Upper lobe of right lung (tissue), 1 donor: ENCODE data around the gene C1orf53. TPM values are rescaled to one million over a fixed set of nuclear protein-coding genes. Genes with fewer than 3 reads are reported as not detected.
"Not testable (repeated sequence)": the region's sequence is repeated elsewhere in the genome, so short reads cannot be mapped to it uniquely, and the experiment has no call there.

Experiments
- ATAC-seq: fragments of 200-7000 bp; cut with Tn5 transposase; one replicate; pipeline ENCODE4 v1.9.1; 2020; ENCODE audit warnings: mild to moderate bottlenecking, moderate library complexity
- DNase-seq: peaks from one replicate; pipeline ENCODE4 v3.0.0-alpha.2; 2020
- H3K27ac ChIP-seq: fragments of 200-600 bp; one replicate; pipeline ENCODE4 v1.8.0; 2022
- H3K27me3 ChIP-seq: fragments of 200-600 bp; one replicate; pipeline ENCODE4 v1.8.0; 2022; ENCODE audit warnings: mild to moderate bottlenecking
- H3K36me3 ChIP-seq: fragments of 200-600 bp; one replicate; pipeline ENCODE4 v1.8.0; 2022
- H3K4me1 ChIP-seq: fragments of 200-600 bp; one replicate; pipeline ENCODE4 v1.8.0; 2022
- H3K4me3 ChIP-seq: fragments of 200-600 bp; one replicate; pipeline ENCODE4 v1.8.0; 2022; ENCODE audit warnings: mild to moderate bottlenecking
- H3K9me3 ChIP-seq: fragments of 200-600 bp; one replicate; pipeline ENCODE4 v1.8.0; 2022
- intact Hi-C: fragments of 100-400 bp; cut with DNase I; formaldehyde crosslinking; loops from one replicate; pipeline ENCODE4 v1.11.0; 2022
- long read RNA-seq: library from polyadenylated mRNA; unstranded; transcript quantifications from one replicate; pipeline ENCODE4 v2.0.0, GENCODE V29; 2021
- total RNA-seq: library from RNA; stranded (reverse); fragmentation: NEBNext Ultra II Directional; extraction: Animal tissue kit (Norgen Biotek cat#: 25700); gene quantifications from one replicate; pipeline ENCODE4 v1.2.1, GENCODE V29; 2021
- TF ChIP-seq, protein P1 (sequence below): fragments of 200-600 bp; IDR thresholded peaks from one replicate; pipeline ENCODE4 v1.8.0; 2022; ENCODE audit warnings: antibody characterized with exemption
- donor health status: DM: no; HTN: yes; CAD: no; lungs with severe emphysema.

The C1orf53 gene
- total RNA-seq = 4.0 TPM
- long read RNA-seq, partial matches to known transcripts = 0 of 2 reads
- long read RNA-seq, other reads (novel, unspliced or antisense) = 0 of 2 reads

GRCh38 chr1:197902454-197903195 lies at the start of gene C1orf53:
Gene C1orf53, plus strand, starts transcription at chr1:197902630. Its CDS starts 20 bp downstream, at chr1:197902650.
- H3K27me3 ChIP-seq = peaks cover 33% of the 10 kb centered on the region
- DNase-seq = peak; percentile 95
- H3K4me1 ChIP-seq = peaks cover 7% of the 10 kb centered on the region
- TF ChIP-seq, protein P1, sequence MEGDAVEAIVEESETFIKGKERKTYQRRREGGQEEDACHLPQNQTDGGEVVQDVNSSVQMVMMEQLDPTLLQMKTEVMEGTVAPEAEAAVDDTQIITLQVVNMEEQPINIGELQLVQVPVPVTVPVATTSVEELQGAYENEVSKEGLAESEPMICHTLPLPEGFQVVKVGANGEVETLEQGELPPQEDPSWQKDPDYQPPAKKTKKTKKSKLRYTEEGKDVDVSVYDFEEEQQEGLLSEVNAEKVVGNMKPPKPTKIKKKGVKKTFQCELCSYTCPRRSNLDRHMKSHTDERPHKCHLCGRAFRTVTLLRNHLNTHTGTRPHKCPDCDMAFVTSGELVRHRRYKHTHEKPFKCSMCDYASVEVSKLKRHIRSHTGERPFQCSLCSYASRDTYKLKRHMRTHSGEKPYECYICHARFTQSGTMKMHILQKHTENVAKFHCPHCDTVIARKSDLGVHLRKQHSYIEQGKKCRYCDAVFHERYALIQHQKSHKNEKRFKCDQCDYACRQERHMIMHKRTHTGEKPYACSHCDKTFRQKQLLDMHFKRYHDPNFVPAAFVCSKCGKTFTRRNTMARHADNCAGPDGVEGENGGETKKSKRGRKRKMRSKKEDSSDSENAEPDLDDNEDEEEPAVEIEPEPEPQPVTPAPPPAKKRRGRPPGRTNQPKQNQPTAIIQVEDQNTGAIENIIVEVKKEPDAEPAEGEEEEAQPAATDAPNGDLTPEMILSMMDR = no peak
- no peaks in the 10 kb centered on the region for H3K9me3 ChIP-seq
- H3K4me3 ChIP-seq = peak within 1 kb of the TSS; percentile 80
- H3K27ac ChIP-seq = peak within 1 kb of the TSS; percentile 92
- no peaks in the 10 kb centered on the region for H3K36me3 ChIP-seq
- intact Hi-C loops = no loop called here
- peak; percentile 100 for ATAC-seq

- intact Hi-C loops, H3K4me1 ChIP-seq, DNase-seq, H3K4me3 ChIP-seq, H3K27ac ChIP-seq, ATAC-seq, H3K27me3 ChIP-seq, H3K36me3 ChIP-seq, H3K9me3 ChIP-seq: not testable (repeated sequence)
Observed at GRCh38 chr1:197855751-197856150, 46.7 kb upstream of the C1orf53 start.

DNA sequence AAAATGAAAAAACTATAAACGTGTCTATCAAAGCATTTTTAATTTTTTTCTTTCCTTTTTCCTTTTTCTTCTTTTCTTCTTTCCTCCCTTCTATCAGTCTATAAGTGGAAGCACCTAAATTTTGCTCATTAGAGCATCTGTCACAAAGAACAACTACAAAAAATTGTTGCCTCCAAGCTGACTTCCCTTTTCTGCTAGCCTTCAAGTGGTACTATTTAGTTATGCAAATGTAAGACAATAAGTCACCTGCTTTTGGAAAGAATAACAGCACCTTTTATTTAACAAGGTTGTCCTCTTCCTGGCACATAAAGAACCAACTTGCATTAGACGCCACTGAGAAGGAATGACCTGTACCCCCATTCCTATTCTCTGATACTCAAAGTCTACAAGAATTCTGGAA lies 45.0 kb upstream of the C1orf53 start:
- ATAC-seq (no peak), DNase-seq (no peak)
- TF ChIP-seq, protein P1 = no peak
- H3K27ac ChIP-seq = no peak overlapping the region
- H3K4me3 ChIP-seq = no peak overlapping the region
- intact Hi-C loops = no loop called here
- no peaks in the 10 kb centered on the region for H3K27me3 ChIP-seq
- no peaks in the 10 kb centered on the region for H3K9me3 ChIP-seq
- no peaks in the 10 kb centered on the region for H3K4me1 ChIP-seq
- no peaks in the 10 kb centered on the region for H3K36me3 ChIP-seq

DNA sequence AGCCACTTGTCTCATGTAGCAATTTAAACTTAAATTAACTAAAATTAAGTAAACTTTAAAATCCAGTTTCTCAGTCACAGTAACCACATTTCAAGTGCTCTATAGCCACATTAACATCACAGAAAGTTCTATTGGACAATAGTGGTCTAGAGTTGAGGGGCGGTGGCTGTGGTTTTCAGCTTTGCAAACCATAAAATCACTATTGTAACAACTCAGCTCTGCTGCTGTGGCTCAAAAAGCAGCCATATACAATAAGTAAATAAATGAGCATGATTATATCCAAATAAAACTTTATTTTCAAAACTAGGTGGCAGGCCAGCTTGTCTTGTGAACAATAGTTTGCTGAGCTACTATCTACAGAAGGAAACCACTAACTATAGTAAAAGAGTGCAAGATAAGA lies 43.4 kb upstream of the C1orf53 start:
- Histone ChIP-seq H3K36me3 (no peaks in the 10 kb centered on the region), H3K4me1 (no peaks in the 10 kb centered on the region), H3K4me3 (no peak overlapping the region), H3K27ac (no peak overlapping the region), H3K9me3 (no peaks in the 10 kb centered on the region), H3K27me3 (no peaks in the 10 kb centered on the region)
- TF ChIP-seq, protein P1 = no peak
- DNase-seq = no peak
- no peak for ATAC-seq
- intact Hi-C loops = no loop called here

- H3K4me3 ChIP-seq = no peak overlapping the region
- H3K36me3 ChIP-seq = no peaks in the 10 kb centered on the region
- ATAC-seq (no peak), DNase-seq (no peak)
- no peak overlapping the region for H3K27ac ChIP-seq
- no peaks in the 10 kb centered on the region for H3K4me1 ChIP-seq
- intact Hi-C loops = no loop called here
- TF ChIP-seq, protein P1 = no peak
- H3K9me3 ChIP-seq = no peaks in the 10 kb centered on the region
- no peaks in the 10 kb centered on the region for H3K27me3 ChIP-seq
Observed at GRCh38 chr1:197862221-197862620, 40.2 kb upstream of the C1orf53 start.

- no peak for DNase-seq
- no peak overlapping the region for H3K27ac ChIP-seq
- H3K27me3 ChIP-seq = no peaks in the 10 kb centered on the region
- H3K9me3 ChIP-seq = no peaks in the 10 kb centered on the region
- H3K4me1 ChIP-seq = no peaks in the 10 kb centered on the region
- no peak overlapping the region for H3K4me3 ChIP-seq
- no peak for ATAC-seq
- H3K36me3 ChIP-seq = no peaks in the 10 kb centered on the region
- intact Hi-C loops = no loop called here
- TF ChIP-seq, protein P1 = no peak
Observed at GRCh38 chr1:197862671-197863070, 39.8 kb upstream of the C1orf53 start.
